MCF 10A (cell line): ENCODE measurements around the gene TSPAN3. TPM values are rescaled to one million over a fixed set of nuclear protein-coding genes. Genes with fewer than 3 reads are reported as not detected.
A peak's percentile ranks its signal among the peaks of the same experiment; 100 is the strongest.

Experiments used
- BruUV-seq: library from RNA; stranded (reverse); fragments of 400-500 nt; replicated peaks from 2 replicates; lab custom pipeline; 2021; lab: Mats Ljungman, UMichigan
- CTCF ChIA-PET: fragments of 300-600 bp; sonication (Branson Sonifier 250); formaldehyde crosslinking; extraction: SDS; loops from one replicate; lab custom pipeline; 2021; ENCODE audit warnings: antibody characterized with exemption, inconsistent platforms; lab: Yijun Ruan, JAX
- POLR2A ChIA-PET: fragments of 300-600, 350-650 bp; sonication (Branson Sonifier 250); formaldehyde crosslinking; extraction: SDS; loops from one replicate; lab custom pipeline; 2020; ENCODE audit warnings: antibody characterized with exemption, inconsistent platforms; lab: Yijun Ruan, JAX
- DNase-seq: peaks from one replicate; pipeline ENCODE4 v3.0.0-alpha.2; 2018; ENCODE audit not compliant: unreplicated experiment
- H3K27ac Mint-ChIP-seq: one replicate; pipeline ENCODE4 v1.8.0; 2022; ENCODE audit warnings: mild to moderate bottlenecking, low read depth, mixed read lengths; ENCODE audit not compliant: unreplicated experiment
- H3K27me3 Mint-ChIP-seq: one replicate; pipeline ENCODE4 v1.8.0; 2022; ENCODE audit warnings: mixed read lengths; ENCODE audit not compliant: insufficient read depth, unreplicated experiment
- H3K36me3 Mint-ChIP-seq: one replicate; pipeline ENCODE4 v1.8.0; 2022; ENCODE audit warnings: mild to moderate bottlenecking, moderate library complexity, mixed read lengths; ENCODE audit not compliant: insufficient read depth, unreplicated experiment
- H3K4me1 Mint-ChIP-seq: one replicate; pipeline ENCODE4 v1.8.0; 2022; ENCODE audit warnings: mixed read lengths; ENCODE audit not compliant: insufficient read depth, unreplicated experiment
- H3K4me3 Mint-ChIP-seq: one replicate; pipeline ENCODE4 v1.8.0; 2022; ENCODE audit warnings: mild to moderate bottlenecking, moderate library complexity, mixed read lengths; ENCODE audit not compliant: unreplicated experiment
- H3K9me3 Mint-ChIP-seq: one replicate; pipeline ENCODE4 v1.8.0; 2022; ENCODE audit warnings: mixed read lengths; ENCODE audit not compliant: unreplicated experiment
- intact Hi-C: fragments of 100-400 bp; cut with micrococcal nuclease; formaldehyde crosslinking; loops from 2 replicates; pipeline ENCODE4 v1.14.1; 2022
- total RNA-seq: library from RNA; stranded (reverse); gene quantifications from 2 replicates; pipeline ENCODE4 v1.2.3, GENCODE V29; 2022
- TF ChIP-seq, protein P1 (sequence below): fragments of 200-600 bp; IDR thresholded peaks from one replicate; pipeline ENCODE4 v1.8.0; 2022; ENCODE audit warnings: antibody characterized with exemption, mild to moderate bottlenecking; ENCODE audit not compliant: unreplicated experiment

The TSPAN3 gene
- total RNA-seq, 1 experiment from 2014 or later: 96.6 TPM

DNA sequence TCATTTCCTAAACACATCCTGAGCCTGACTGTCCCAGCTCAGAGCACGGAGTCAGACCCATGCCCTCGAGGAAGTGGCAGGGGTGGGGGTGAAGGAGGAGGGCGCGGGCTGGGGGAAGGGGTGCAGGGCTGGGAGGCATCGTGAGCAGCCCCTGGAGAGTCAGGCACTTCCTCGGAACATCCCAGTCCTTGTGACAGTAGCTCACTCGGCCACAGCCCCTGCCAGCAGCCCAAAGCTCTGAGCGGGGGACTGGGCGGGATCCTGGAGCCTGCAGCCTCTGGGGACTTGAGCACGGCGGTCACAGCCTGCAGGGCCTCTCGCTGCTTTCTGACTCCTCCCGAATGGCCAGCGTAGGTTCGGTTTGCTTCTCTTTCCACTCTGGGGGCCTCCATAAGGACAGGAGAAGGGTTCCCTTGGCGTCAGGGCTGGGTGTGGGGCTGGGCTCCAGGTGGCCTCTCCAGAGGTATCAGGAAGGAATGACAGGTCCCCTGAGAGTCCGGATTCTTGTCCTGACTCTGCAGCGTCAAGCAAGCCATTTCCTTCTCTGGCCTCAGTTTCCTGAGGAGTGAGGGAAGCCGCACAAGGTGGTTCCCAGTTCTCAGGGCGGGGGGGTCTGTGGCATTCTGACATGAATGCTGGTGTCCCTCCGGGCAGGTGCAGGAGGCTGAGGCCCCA is 55.1 kb downstream of the TSPAN3 start:
- no peaks in the 10 kb centered on the region for H3K27me3 Mint-ChIP-seq
- H3K9me3 Mint-ChIP-seq: no peaks in the 10 kb centered on the region
- ChIA-PET CTCF (no interaction called here), POLR2A (no interaction called here)
- no peak overlapping the region for H3K4me3 Mint-ChIP-seq
- H3K4me1 Mint-ChIP-seq: no peaks in the 10 kb centered on the region
- DNase-seq: no peak
- intact Hi-C loops: no loop called here
- TF ChIP-seq, protein P1, sequence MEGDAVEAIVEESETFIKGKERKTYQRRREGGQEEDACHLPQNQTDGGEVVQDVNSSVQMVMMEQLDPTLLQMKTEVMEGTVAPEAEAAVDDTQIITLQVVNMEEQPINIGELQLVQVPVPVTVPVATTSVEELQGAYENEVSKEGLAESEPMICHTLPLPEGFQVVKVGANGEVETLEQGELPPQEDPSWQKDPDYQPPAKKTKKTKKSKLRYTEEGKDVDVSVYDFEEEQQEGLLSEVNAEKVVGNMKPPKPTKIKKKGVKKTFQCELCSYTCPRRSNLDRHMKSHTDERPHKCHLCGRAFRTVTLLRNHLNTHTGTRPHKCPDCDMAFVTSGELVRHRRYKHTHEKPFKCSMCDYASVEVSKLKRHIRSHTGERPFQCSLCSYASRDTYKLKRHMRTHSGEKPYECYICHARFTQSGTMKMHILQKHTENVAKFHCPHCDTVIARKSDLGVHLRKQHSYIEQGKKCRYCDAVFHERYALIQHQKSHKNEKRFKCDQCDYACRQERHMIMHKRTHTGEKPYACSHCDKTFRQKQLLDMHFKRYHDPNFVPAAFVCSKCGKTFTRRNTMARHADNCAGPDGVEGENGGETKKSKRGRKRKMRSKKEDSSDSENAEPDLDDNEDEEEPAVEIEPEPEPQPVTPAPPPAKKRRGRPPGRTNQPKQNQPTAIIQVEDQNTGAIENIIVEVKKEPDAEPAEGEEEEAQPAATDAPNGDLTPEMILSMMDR: no peak
- H3K36me3 Mint-ChIP-seq: no peaks in the 10 kb centered on the region
- H3K27ac Mint-ChIP-seq: no peak overlapping the region
- BruUV-seq: no TSS peak

GRCh38 chr15:77014132-77015081 is 56.5 kb downstream of the TSPAN3 start:
- TF ChIP-seq, protein P1: no peak

DNA sequence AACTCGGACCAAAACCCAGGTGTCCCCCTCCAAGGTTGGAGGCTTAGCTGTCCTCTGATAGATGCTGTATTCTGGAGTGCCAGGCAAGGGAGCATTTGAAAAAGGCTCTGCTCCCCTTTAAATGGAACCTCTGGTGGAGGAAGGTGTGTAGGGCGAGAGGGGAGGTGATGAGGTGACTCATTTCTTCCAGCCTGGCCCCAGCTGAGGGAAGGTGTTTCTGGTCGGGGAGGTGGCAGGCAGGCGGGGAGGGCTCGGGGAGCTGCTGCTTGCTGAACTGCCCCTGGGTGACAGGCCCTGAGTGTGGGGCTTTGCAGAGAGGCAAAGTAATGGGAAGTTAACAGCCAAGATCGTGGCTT is 57.2 kb downstream of the TSPAN3 start:
- POLR2A ChIA-PET: no interaction called here
- Mint-ChIP-seq H3K27ac (peak overlapping the region; percentile 14), H3K4me3 (no peak overlapping the region), H3K36me3 (no peaks in the 10 kb centered on the region), H3K27me3 (no peaks in the 10 kb centered on the region), H3K9me3 (no peaks in the 10 kb centered on the region), H3K4me1 (no peaks in the 10 kb centered on the region)
- CTCF ChIA-PET: no interaction called here
- no TSS peak for BruUV-seq
- peak; percentile 33 for DNase-seq
- intact Hi-C loops: no loop called here
- TF ChIP-seq, protein P1: no peak

More at GRCh38 chr15:77014132-77015081, 56.5 kb downstream of the TSPAN3 start:
- no peak for DNase-seq
- CTCF ChIA-PET: interaction anchor here (0.6 kb wide), 1 partner anchor 348 kb away, joined by 3 read pairs; no protein-coding TSS in a partner anchor
- H3K9me3 Mint-ChIP-seq: no peaks in the 10 kb centered on the region
- no peaks in the 10 kb centered on the region for H3K4me1 Mint-ChIP-seq
- intact Hi-C loops: no loop called here
- H3K36me3 Mint-ChIP-seq: no peaks in the 10 kb centered on the region
- POLR2A ChIA-PET: no interaction called here
- no peak overlapping the region for H3K4me3 Mint-ChIP-seq
- no peaks in the 10 kb centered on the region for H3K27me3 Mint-ChIP-seq
- peak overlapping the region; percentile 14 for H3K27ac Mint-ChIP-seq
- no TSS peak for BruUV-seq

DNA sequence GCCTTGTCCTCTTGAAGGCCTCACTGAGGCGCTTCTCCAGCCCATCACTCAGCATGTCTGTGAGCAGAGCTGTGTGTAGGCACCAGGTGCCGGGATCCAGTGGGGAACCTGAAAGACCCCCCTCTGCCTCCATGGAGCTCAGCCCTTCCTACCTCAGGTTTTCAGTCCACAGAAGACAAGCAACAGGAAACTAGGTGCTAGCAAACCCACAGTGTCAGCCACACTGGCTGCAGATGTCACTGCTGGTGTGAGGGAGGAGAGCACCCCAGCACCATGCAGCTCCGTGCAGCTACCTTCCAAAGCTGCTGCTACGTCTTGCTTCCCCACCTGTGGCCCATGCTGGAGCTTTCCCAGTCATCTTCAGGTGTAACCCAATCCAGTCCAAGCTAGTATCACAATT is 58.0 kb downstream of the TSPAN3 start:
- Mint-ChIP-seq H3K4me1 (no peaks in the 10 kb centered on the region), H3K4me3 (no peak overlapping the region), H3K27me3 (no peaks in the 10 kb centered on the region), H3K36me3 (no peaks in the 10 kb centered on the region), H3K9me3 (no peaks in the 10 kb centered on the region), H3K27ac (no peak overlapping the region)
- no peak for DNase-seq
- BruUV-seq: no TSS peak
- TF ChIP-seq, protein P1: no peak
- intact Hi-C loops: no loop called here
- CTCF ChIA-PET: interaction anchor here (0.8 kb wide), 1 partner anchor 10 kb away, joined by 3 read pairs; no protein-coding TSS in a partner anchor
- POLR2A ChIA-PET: no interaction called here
